ENCODE results near the gene LTBR.
A peak's percentile ranks its signal among the peaks of the same experiment; 100 is the strongest.

The LTBR gene

DNA sequence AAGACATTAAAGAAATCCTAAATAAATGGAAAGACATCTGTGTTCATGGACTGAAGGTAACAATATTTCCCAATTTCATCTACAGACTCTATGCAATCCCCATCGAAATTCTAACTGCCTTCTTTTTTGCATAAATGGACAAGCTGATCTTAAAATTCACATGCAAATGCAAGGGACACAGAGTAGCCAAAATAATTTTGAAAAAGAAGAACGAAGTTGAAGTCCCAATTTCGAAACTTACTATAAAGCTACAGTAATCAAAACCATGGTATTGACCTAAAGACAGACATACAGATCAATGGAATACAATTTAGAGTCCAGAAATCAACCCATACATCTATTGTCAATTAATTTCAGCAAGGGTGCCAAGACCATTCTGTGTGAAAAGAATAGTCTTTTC, 44.4 kb downstream of the LTBR start:
- no peak for DNase-seq

- DNase-seq, result peak; percentile 77
These were observed 46.4 kb downstream of the LTBR start for GRCh38 chr12:6430124-6430989.

DNA sequence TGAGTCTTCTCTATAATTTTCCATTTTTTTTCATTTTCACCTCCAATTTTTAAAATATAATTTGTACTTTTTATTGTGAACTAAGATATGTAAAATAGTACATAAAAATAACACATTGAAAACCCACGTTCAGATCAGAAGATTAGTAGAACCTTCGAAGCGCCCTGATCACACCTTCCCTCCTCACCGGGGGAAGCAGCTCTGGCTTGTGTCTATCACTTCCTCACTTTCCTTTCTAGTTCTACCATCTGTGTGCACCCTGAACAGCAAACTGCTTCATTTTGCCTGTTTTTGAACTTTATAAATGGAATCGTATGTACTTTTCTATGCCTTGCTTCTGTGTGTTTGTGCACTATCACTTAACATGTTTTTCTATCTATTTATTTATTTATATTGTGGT, 49.0 kb downstream of the LTBR start:
- no peak for DNase-seq

GRCh38 chr12:6434205-6435140, 50.5 kb downstream of the LTBR start:
- peak; percentile 56 for DNase-seq

- DNase-seq, result no peak
These were observed 52.2 kb downstream of the LTBR start for GRCh38 chr12:6435961-6436715.

GRCh38 chr12:6437586-6437985, 53.6 kb downstream of the LTBR start:
- DNase-seq, result no peak

GRCh38 chr12:6438345-6438744, 54.4 kb downstream of the LTBR start:
- DNase-seq, result no peak

DNA sequence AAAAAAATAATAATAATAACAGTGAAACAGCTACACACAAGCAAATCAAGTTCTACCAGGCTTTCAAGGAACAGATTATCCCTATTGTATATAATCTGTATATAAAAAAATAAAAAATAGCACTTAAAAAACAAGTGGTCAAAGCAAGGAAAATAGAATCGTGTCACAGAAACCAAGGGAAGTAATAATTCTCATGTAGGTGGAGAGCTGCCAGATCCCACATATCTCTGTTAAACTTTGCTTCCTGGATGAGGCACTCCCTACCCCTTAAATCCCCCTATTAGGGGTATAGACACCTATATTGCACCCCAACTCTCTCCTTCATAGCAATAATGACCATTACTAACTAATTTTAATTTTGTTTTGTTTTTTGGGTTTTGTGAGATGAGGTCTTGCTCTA, 56.4 kb downstream of the LTBR start:
- no peak for DNase-seq
